ENCODE results near the gene EPS8L2. TPM values are rescaled to one million over a fixed set of nuclear protein-coding genes. Genes with fewer than 3 reads are reported as not detected.

The EPS8L2 gene
- total and polyA plus RNA-seq, 4 donors, result 24.4 to 138 (median 62.7) TPM

DNA sequence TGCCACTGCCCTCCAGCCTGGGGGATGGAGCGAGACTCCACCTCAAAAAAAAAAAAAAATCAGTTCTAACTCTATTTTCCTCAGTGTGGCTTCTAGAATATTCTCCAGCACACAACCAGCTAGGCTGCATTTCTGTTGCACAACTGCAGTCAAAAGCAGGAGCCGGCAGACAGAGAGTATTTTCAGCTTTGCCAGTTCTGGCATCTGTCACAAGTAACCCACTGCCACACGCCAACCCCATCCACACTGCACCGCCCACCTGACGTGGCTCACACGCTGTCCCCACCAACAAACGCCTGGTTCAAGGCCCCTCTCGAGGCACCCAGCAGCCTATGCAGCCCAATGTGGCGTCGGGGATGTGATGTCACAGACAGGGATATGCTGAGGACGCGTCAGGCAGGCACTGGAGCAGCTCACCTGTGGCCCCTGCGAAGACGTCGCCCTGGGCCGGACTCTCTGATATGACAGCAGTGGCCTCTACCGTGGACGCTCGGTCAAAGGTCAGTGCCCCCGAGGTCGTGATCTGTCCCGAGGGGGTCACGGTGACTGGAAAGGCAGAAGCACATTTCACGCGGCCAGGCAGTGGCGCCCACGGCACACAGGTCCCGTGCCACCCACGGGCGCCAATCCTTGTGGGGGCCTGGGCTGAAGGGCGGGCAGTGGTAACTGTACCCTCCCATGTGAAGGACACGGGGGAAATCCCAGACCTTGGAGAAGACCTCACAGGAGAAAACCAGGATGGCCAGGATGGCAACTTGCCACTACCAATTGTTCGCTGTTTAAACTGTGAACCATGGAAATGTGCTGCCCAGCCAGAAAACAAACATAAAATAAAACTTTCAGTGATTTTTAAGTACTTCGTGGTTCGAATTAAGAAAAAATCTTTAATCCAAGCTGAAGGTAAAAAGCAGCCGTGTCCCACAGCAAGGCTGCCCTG is 26.5 kb upstream of the EPS8L2 start:
- H3K36me3 ChIP-seq (ENCODE audit: control insufficient read depth in 4 of 4, insufficient read depth in 3 of 4, low read depth in 1 of 4, low read length in 3 of 4), result peaks cover 9 to 37% (median 15%) of the 10 kb centered on the region in 4 donors
- no peak for TF ChIP-seq REST (IDR thresholded peaks at IDR 0.05)
- TF ChIP-seq GABPA (IDR thresholded peaks at IDR 0.05 in 1 of 2, conservative IDR thresholded peaks at IDR 0.05 in 1 of 2), result no peak
- TF ChIP-seq TAF1 (conservative IDR thresholded peaks at IDR 0.05), result no peak
- TF ChIP-seq, protein P1, sequence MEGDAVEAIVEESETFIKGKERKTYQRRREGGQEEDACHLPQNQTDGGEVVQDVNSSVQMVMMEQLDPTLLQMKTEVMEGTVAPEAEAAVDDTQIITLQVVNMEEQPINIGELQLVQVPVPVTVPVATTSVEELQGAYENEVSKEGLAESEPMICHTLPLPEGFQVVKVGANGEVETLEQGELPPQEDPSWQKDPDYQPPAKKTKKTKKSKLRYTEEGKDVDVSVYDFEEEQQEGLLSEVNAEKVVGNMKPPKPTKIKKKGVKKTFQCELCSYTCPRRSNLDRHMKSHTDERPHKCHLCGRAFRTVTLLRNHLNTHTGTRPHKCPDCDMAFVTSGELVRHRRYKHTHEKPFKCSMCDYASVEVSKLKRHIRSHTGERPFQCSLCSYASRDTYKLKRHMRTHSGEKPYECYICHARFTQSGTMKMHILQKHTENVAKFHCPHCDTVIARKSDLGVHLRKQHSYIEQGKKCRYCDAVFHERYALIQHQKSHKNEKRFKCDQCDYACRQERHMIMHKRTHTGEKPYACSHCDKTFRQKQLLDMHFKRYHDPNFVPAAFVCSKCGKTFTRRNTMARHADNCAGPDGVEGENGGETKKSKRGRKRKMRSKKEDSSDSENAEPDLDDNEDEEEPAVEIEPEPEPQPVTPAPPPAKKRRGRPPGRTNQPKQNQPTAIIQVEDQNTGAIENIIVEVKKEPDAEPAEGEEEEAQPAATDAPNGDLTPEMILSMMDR (IDR thresholded peaks at IDR 0.05; ENCODE audit: low read depth, low read length, missing input control), result no peak
- no peak for TF ChIP-seq ATF3 (IDR thresholded peaks at IDR 0.05)
- peak in 1 of 2 donors; percentile 22 for TF ChIP-seq RAD21 (IDR thresholded peaks at IDR 0.05)
- TF ChIP-seq, protein P2, sequence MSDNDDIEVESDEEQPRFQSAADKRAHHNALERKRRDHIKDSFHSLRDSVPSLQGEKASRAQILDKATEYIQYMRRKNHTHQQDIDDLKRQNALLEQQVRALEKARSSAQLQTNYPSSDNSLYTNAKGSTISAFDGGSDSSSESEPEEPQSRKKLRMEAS (IDR thresholded peaks at IDR 0.05), result no peak
- TF ChIP-seq YY1 (IDR thresholded peaks at IDR 0.05), result no peak
- TF ChIP-seq FOXA2 (IDR thresholded peaks at IDR 0.05), result no peak
- TF ChIP-seq FOXA1 (IDR thresholded peaks at IDR 0.05), result no peak
- TF ChIP-seq JUND (IDR thresholded peaks at IDR 0.05), result no peak
- TF ChIP-seq RXRA (IDR thresholded peaks at IDR 0.05), result peak; percentile 96 to 100
- TF ChIP-seq, protein P3, sequence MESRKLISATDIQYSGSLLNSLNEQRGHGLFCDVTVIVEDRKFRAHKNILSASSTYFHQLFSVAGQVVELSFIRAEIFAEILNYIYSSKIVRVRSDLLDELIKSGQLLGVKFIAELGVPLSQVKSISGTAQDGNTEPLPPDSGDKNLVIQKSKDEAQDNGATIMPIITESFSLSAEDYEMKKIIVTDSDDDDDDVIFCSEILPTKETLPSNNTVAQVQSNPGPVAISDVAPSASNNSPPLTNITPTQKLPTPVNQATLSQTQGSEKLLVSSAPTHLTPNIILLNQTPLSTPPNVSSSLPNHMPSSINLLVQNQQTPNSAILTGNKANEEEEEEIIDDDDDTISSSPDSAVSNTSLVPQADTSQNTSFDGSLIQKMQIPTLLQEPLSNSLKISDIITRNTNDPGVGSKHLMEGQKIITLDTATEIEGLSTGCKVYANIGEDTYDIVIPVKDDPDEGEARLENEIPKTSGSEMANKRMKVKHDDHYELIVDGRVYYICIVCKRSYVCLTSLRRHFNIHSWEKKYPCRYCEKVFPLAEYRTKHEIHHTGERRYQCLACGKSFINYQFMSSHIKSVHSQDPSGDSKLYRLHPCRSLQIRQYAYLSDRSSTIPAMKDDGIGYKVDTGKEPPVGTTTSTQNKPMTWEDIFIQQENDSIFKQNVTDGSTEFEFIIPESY (IDR thresholded peaks at IDR 0.05), result no peak
- TF ChIP-seq HNF4A (conservative IDR thresholded peaks at IDR 0.05), result peak; percentile 86 to 93
- peak; percentile 65 for TF ChIP-seq HNF4G (IDR thresholded peaks at IDR 0.05)
- peak; percentile 78 for TF ChIP-seq NR2F2 (IDR thresholded peaks at IDR 0.05)
- no peak for TF ChIP-seq EGR1 (IDR thresholded peaks at IDR 0.05; ENCODE audit: low read depth in 2 of 2)
- peak; percentile 70 for TF ChIP-seq SP1 (IDR thresholded peaks at IDR 0.05)

More for the DNA sequence above, 26.5 kb upstream of the EPS8L2 start:
- peaks cover 2 to 21% (median 13%) of the 10 kb centered on the region in 4 donors for H3K4me1 ChIP-seq (ENCODE audit: control insufficient read depth in 4 of 4, insufficient read depth in 4 of 4, low read length in 3 of 4)
- H3K27ac ChIP-seq (ENCODE audit: low read depth in 1 of 2, low read length in 2 of 2), result peak overlapping the region; percentile 71 to 81
- DNase-seq (ENCODE audit: low spot score), result no peak
- H3K9me3 ChIP-seq (ENCODE audit: control insufficient read depth in 4 of 4, low read length in 3 of 4), result no peaks in the 10 kb centered on the region
- no peaks in the 10 kb centered on the region for H3K27me3 ChIP-seq (ENCODE audit: control insufficient read depth in 4 of 4, insufficient read depth in 4 of 4, low read length in 3 of 4)
- 46% methylated on average over 36 of the region's 36 CpGs for WGBS
- no peak overlapping the region for H3K9ac ChIP-seq (ENCODE audit: low read depth in 1 of 2, low read length in 2 of 2)
- H3K4me3 ChIP-seq (ENCODE audit: low read depth in 1 of 3, low read length in 3 of 3), result no peak overlapping the region
